KMS-11 (cell line): ENCODE results near the gene TBC1D24.

Source experiments
- H2AFZ ChIP-seq: fragments of 200-600 bp; sonication (generic); 2 replicates; pipeline ENCODE4 v1.6.1; 2016; ENCODE audit warnings: antibody characterized with exemption, mixed run types, low read depth
- H3K27ac ChIP-seq: fragments of 200-600 bp; sonication (generic); 2 replicates; pipeline ENCODE4 v1.6.1; 2016; ENCODE audit warnings: mild to moderate bottlenecking, mixed run types
- H3K27me3 ChIP-seq: fragments of 200-600 bp; sonication (generic); 2 replicates; pipeline ENCODE4 v1.6.1; 2017; ENCODE audit warnings: mild to moderate bottlenecking, low read depth, mixed run types, moderate library complexity; ENCODE audit not compliant: insufficient read depth
- H3K36me3 ChIP-seq: fragments of 200-600 bp; sonication (generic); 2 replicates; pipeline ENCODE4 v1.6.1; 2017; ENCODE audit warnings: mild to moderate bottlenecking, mixed run types; ENCODE audit not compliant: insufficient read depth
- H3K4me1 ChIP-seq: fragments of 200-600 bp; sonication (generic); 2 replicates; pipeline ENCODE4 v1.6.1; 2016; ENCODE audit warnings: mild to moderate bottlenecking, low read depth, mixed run types; ENCODE audit not compliant: poor library complexity, severe bottlenecking
- H3K4me2 ChIP-seq: fragments of 200-600 bp; sonication (generic); 2 replicates; pipeline ENCODE4 v1.7.0; 2016; ENCODE audit warnings: mild to moderate bottlenecking, mixed run types
- H3K4me3 ChIP-seq: fragments of 200-600 bp; sonication (generic); IDR thresholded peaks from 2 replicates; pipeline ENCODE4 v1.6.1; 2017; ENCODE audit warnings: low read depth, low read length, mixed read lengths; ENCODE audit not compliant: insufficient read depth
- H3K79me2 ChIP-seq: fragments of 200-600 bp; sonication (generic); 2 replicates; pipeline ENCODE4 v1.6.1; 2016; ENCODE audit warnings: low read depth, mixed run types; ENCODE audit not compliant: insufficient read depth
- H3K9ac ChIP-seq: fragments of 200-600 bp; sonication (generic); 2 replicates; pipeline ENCODE4 v1.6.1; 2016; ENCODE audit warnings: mild to moderate bottlenecking, mixed run types
- H4K20me1 ChIP-seq: fragments of 200-600 bp; sonication (generic); 2 replicates; pipeline ENCODE4 v1.6.1; 2016; ENCODE audit warnings: mild to moderate bottlenecking, mixed run types; ENCODE audit not compliant: insufficient read depth
- TF ChIP-seq, protein P1 (sequence below): fragments of 200-600 bp; sonication (generic); conservative IDR thresholded peaks from 2 replicates; pipeline ENCODE4 v1.6.1; 2017; ENCODE audit warnings: low read depth, mild to moderate bottlenecking, antibody characterized with exemption, low read length, moderate library complexity, mixed read lengths

The TBC1D24 gene

DNA sequence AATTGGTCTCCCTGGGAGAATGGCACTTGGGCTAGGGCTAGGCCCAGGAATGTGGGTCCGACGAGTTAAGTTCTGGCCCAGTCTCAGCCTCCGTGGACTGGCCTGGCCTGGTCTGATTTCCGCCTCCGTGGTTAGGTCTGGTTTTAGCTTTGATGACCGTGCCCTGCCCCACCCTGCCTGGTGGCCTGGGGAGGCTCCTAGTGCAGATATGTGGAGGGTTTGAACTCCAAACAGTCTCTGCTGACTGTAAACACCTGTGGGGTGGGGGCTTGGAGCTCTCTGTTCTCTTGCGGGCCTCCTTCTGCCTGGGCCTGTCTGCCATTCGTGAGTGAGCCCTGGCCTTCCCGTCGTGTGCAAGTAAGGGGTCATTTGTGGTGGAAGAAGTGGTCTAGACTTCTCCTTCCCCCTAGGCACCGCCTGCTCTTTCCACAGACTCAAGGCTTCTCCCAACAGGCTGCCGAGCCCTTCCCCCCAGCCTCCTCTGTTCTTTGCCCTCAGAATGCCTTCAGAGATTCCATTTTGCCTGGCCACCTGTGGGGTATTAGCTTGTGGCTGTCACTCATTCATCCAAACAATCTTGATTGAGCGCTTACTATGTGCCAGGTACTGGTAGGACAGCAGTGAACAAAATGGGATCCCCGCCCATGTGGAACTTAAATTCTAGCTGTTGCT, 40.4 kb downstream of the TBC1D24 start:
- no peak overlapping the region for H2AFZ ChIP-seq
- peaks cover 60% of the 10 kb centered on the region for H3K79me2 ChIP-seq
- H3K4me2 ChIP-seq = peak overlapping the region; percentile 72
- TF ChIP-seq, protein P1, sequence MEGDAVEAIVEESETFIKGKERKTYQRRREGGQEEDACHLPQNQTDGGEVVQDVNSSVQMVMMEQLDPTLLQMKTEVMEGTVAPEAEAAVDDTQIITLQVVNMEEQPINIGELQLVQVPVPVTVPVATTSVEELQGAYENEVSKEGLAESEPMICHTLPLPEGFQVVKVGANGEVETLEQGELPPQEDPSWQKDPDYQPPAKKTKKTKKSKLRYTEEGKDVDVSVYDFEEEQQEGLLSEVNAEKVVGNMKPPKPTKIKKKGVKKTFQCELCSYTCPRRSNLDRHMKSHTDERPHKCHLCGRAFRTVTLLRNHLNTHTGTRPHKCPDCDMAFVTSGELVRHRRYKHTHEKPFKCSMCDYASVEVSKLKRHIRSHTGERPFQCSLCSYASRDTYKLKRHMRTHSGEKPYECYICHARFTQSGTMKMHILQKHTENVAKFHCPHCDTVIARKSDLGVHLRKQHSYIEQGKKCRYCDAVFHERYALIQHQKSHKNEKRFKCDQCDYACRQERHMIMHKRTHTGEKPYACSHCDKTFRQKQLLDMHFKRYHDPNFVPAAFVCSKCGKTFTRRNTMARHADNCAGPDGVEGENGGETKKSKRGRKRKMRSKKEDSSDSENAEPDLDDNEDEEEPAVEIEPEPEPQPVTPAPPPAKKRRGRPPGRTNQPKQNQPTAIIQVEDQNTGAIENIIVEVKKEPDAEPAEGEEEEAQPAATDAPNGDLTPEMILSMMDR = no peak
- no peaks in the 10 kb centered on the region for H3K36me3 ChIP-seq
- peaks cover 42% of the 10 kb centered on the region for H3K4me1 ChIP-seq
- H3K27me3 ChIP-seq = no peaks in the 10 kb centered on the region
- H3K27ac ChIP-seq = peak overlapping the region; percentile 95; the same call in 1 of the 2 replicates
- peaks cover 4% of the 10 kb centered on the region; the same call in 1 of the 2 replicates for H4K20me1 ChIP-seq
- no peak overlapping the region for H3K4me3 ChIP-seq
- peak overlapping the region; percentile 97; the same call in 1 of the 2 replicates for H3K9ac ChIP-seq

DNA sequence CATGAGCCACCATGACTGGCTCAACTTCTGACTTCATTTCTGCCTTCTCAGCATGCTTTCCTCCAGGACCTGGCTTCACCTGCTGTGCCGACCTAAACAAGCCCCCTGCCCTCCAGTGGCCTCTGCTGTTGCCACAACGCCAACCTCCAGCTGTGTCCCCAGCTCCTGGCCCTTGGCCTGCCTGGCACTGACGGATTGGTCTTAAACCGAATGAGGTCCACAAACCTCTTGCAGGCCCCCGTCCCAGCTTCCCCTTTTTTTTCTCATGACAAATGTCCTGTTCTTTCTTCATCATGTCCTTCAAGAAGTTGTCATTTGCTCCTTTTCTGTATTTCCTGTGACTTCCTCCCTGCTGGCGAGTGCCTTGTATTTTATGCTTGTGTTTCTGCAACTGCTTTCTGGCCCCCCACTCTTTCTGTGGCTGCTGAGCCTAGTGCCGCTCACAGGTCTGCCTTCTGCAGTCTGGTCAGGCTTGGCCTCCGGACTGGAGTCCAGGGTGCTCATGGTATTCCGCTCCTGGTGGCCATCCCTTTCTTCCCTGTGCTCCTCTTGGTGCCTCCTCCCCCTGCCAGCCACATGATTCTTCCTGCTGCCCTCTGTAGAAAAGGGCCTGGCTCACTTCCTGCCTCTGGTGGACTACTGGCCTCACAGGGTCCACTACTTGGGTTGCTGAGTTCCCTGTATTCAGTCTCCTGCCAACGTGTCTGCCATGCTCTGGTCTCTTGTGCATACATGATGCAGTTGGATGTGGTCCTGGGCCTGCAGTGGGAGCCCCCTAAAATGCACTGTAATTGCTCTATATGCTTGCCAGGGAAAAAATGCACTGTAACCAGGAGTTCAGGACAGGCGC, 41.7 kb downstream of the TBC1D24 start:
- H3K27me3 ChIP-seq = no peaks in the 10 kb centered on the region
- TF ChIP-seq, protein P1 = no peak
- no peak overlapping the region; the same call in 1 of the 2 replicates for H3K27ac ChIP-seq
- H2AFZ ChIP-seq = no peak overlapping the region
- no peaks in the 10 kb centered on the region for H3K36me3 ChIP-seq
- H4K20me1 ChIP-seq = peaks cover 4% of the 10 kb centered on the region; the same call in 1 of the 2 replicates
- H3K4me3 ChIP-seq = no peak overlapping the region
- H3K9ac ChIP-seq = no peak overlapping the region
- peaks cover 69% of the 10 kb centered on the region for H3K79me2 ChIP-seq
- peaks cover 46% of the 10 kb centered on the region for H3K4me1 ChIP-seq
- H3K4me2 ChIP-seq = peak overlapping the region; percentile 8; the same call in 1 of the 2 replicates

DNA sequence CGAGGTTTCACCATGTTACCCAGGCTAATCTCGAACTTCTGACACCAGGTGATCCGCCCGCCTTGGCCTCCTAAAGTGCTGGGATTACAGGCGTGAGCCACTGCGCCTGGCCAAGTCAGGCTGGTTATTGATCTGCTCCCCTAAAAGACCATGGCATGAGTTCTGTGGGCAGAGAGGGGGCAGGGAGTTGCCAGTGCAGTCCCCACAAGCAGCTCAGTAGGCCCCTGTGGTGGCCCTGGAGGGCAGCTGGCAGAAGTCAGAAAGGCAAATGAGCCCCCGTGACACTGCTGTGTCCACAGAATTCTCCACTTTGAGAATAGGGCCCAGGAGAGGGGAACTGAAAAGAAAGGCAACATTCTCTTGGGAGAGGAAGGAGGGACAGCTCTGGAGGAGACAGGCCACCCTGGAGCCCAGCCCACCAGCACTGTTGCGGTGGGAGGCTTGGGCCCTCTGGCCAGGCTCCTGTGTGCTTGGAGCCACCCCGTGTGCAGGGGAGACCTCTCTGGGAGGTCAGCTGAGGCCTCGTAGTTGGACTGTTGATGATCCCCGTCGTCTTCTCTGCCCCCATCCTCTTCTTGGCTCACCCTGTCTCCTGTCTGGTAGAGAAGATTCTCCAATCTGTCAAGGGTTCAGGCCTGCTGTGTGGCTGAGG, 43.2 kb downstream of the TBC1D24 start:
- H2AFZ ChIP-seq = no peak overlapping the region
- no peak overlapping the region for H3K4me3 ChIP-seq
- no peak overlapping the region for H3K9ac ChIP-seq
- no peak overlapping the region; the same call in 1 of the 2 replicates for H3K27ac ChIP-seq
- no peaks in the 10 kb centered on the region for H3K27me3 ChIP-seq
- H3K4me1 ChIP-seq = peaks cover 36% of the 10 kb centered on the region
- H3K79me2 ChIP-seq = peaks cover 79% of the 10 kb centered on the region
- H4K20me1 ChIP-seq = peaks cover 4% of the 10 kb centered on the region; the same call in 1 of the 2 replicates
- H3K4me2 ChIP-seq = no peak overlapping the region
- no peaks in the 10 kb centered on the region for H3K36me3 ChIP-seq
- TF ChIP-seq, protein P1 = no peak
